Natural killer cell (primary cell): ENCODE measurements around the gene TNRC6A. TPM values are rescaled to one million over a fixed set of nuclear protein-coding genes. Genes with fewer than 3 reads are reported as not detected.
"Not testable (repeated sequence)": the region's sequence is repeated elsewhere in the genome, so short reads cannot be mapped to it uniquely, and the experiment has no call there.

Experiments
- ATAC-seq, 3 donors: fragments of 150-1000 bp in 2 of 3; fragments of 200-7000 bp in 1 of 3; cut with Tn5 transposase; 1 replicate in 1 of 3; 2 replicates in 2 of 3; pipeline ENCODE4 v1.10.0; 2021; ENCODE audit warnings: mild to moderate bottlenecking in 2 of 3, moderate library complexity in 2 of 3
- DNase-seq, 2 donors: peaks; one replicate each; pipeline versions ENCODE4 v3.0.0 to v3.0.0-alpha.2; 2013 to 2021; ENCODE audit warnings: mixed read lengths in 1 of 2
- H3K27ac ChIP-seq: one replicate; pipeline ENCODE4 v1.5.1; 2013; ENCODE audit warnings: mild to moderate bottlenecking, low read length
- H3K27me3 ChIP-seq: one replicate; pipeline ENCODE4 v1.6.1; 2013; ENCODE audit warnings: low read length; ENCODE audit not compliant: control insufficient read depth, insufficient read depth
- H3K36me3 ChIP-seq: one replicate; pipeline ENCODE4 v1.6.1; 2013; ENCODE audit warnings: low read length; ENCODE audit not compliant: control insufficient read depth, insufficient read depth
- H3K4me1 ChIP-seq: one replicate; pipeline ENCODE4 v1.6.1; 2013; ENCODE audit warnings: low read length; ENCODE audit not compliant: control insufficient read depth, insufficient read depth
- H3K4me3 ChIP-seq: one replicate; pipeline ENCODE4 v1.5.1; 2013; ENCODE audit warnings: low read length
- H3K9me3 ChIP-seq: one replicate; pipeline ENCODE4 v1.6.1; 2013; ENCODE audit warnings: low read length; ENCODE audit not compliant: control insufficient read depth, insufficient read depth
- H3K27ac Mint-ChIP-seq, 2 donors: one replicate each; pipeline ENCODE4 v1.8.0; 2022; ENCODE audit warnings: mild to moderate bottlenecking in 2 of 2, mixed read lengths in 2 of 2, moderate library complexity in 1 of 2
- H3K27me3 Mint-ChIP-seq, 2 donors: one replicate each; pipeline ENCODE4 v1.8.0; 2022; ENCODE audit warnings: low read depth in 2 of 2, mixed read lengths in 2 of 2
- H3K36me3 Mint-ChIP-seq: one replicate; pipeline ENCODE4 v1.8.0; 2022; ENCODE audit warnings: mixed read lengths
- H3K4me1 Mint-ChIP-seq, 2 donors: one replicate each; pipeline ENCODE4 v1.8.0; 2022; ENCODE audit warnings: mixed read lengths in 2 of 2
- H3K4me3 Mint-ChIP-seq: one replicate; pipeline ENCODE4 v1.8.0; 2022; ENCODE audit warnings: mild to moderate bottlenecking, moderate library complexity, mixed read lengths
- H3K9me3 Mint-ChIP-seq, 2 donors: one replicate each; pipeline ENCODE4 v1.8.0; 2022; ENCODE audit warnings: mixed read lengths in 2 of 2
- CTCF ChIP-seq: fragments of 200-600 bp; IDR thresholded peaks from one replicate; pipeline ENCODE4 v1.8.0; 2022; ENCODE audit warnings: antibody characterized with exemption
- WGBS: methylation state at CpG from one replicate; pipeline ENCODE4 v1.1.7; 2013; ENCODE audit warnings: missing lambda C conversion rate; ENCODE audit not compliant: insufficient coverage; 5-methylcytosine and 5-hydroxymethylcytosine counted together
- intact Hi-C: fragments of 100-400 bp; cut with micrococcal nuclease; formaldehyde crosslinking; loops from one replicate; pipeline ENCODE4 v1.14.2; 2022
- total RNA-seq, 4 donors: library from RNA; stranded (reverse); fragments of 120-200 nt in 1 of 4; gene quantifications; one replicate each; pipeline versions ENCODE4 v1.2.3 to v1.2.4, GENCODE V29; 2013 to 2022

TNRC6A gene
- total RNA-seq, 3 donors from 2014 or later (not counting 1 experiment from before 2014, with no cell fraction given), result 53.9 to 68.5 (median 66.3) TPM

GRCh38 chr16:24853169-24853824 is 123.8 kb downstream of the TNRC6A start:
- intact Hi-C loops, result no loop called here
- H3K4me1 ChIP-seq, result no peaks in the 10 kb centered on the region
- H3K36me3 ChIP-seq, result no peaks in the 10 kb centered on the region
- Mint-ChIP-seq H3K4me3 (no peak overlapping the region), H3K4me1 (no peaks in the 10 kb centered on the region), H3K27me3 (peaks cover 4 to 8% of the 10 kb centered on the region in 2 donors), H3K9me3 (no peaks in the 10 kb centered on the region), H3K27ac (no peak overlapping the region), H3K36me3 (no peaks in the 10 kb centered on the region)
- no peaks in the 10 kb centered on the region for H3K9me3 ChIP-seq
- no peak overlapping the region for H3K27ac ChIP-seq
- no peaks in the 10 kb centered on the region for H3K27me3 ChIP-seq
- no peak for TF ChIP-seq CTCF
- no peak for ATAC-seq
- no peak for DNase-seq
- H3K4me3 ChIP-seq, result no peak overlapping the region
- 86% methylated on average over 8 of the region's 8 CpGs for WGBS

- no peak overlapping the region for H3K4me3 ChIP-seq
- H3K4me3 Mint-ChIP-seq, result no peak overlapping the region
- H3K27me3 ChIP-seq, result no peaks in the 10 kb centered on the region
- no peaks in the 10 kb centered on the region for H3K36me3 Mint-ChIP-seq
- no peak overlapping the region for H3K27ac Mint-ChIP-seq
- H3K4me1 ChIP-seq, result no peaks in the 10 kb centered on the region
- peaks cover 6 to 12% of the 10 kb centered on the region in 2 donors for H3K27me3 Mint-ChIP-seq
- H3K27ac ChIP-seq, result no peak overlapping the region
- no peaks in the 10 kb centered on the region for H3K9me3 Mint-ChIP-seq
- H3K4me1 Mint-ChIP-seq, result no peaks in the 10 kb centered on the region
- 32% methylated on average over 18 of the region's 18 CpGs for WGBS
- H3K36me3 ChIP-seq, result no peaks in the 10 kb centered on the region
- no peak for ATAC-seq
- no peak for TF ChIP-seq CTCF
- DNase-seq, result no peak
- H3K9me3 ChIP-seq, result no peaks in the 10 kb centered on the region
- intact Hi-C loops, result no loop called here
Observed at GRCh38 chr16:24853830-24854229, 124.4 kb downstream of the TNRC6A start.

GRCh38 chr16:24854607-24855171 is 125.2 kb downstream of the TNRC6A start:
- no peaks in the 10 kb centered on the region for H3K4me1 ChIP-seq
- Mint-ChIP-seq H3K4me3 (no peak overlapping the region), H3K27ac (no peak overlapping the region), H3K27me3 (peaks cover 6 to 12% of the 10 kb centered on the region in 2 donors), H3K4me1 (no peaks in the 10 kb centered on the region), H3K9me3 (no peaks in the 10 kb centered on the region), H3K36me3 (no peaks in the 10 kb centered on the region)
- DNase-seq (no peak), ATAC-seq (no peak)
- intact Hi-C loops, result loop anchor here (5.0 kb wide), 1 partner anchor 253 kb away; no protein-coding TSS in a partner anchor
- no peak for TF ChIP-seq CTCF
- H3K36me3 ChIP-seq, result no peaks in the 10 kb centered on the region
- no peaks in the 10 kb centered on the region for H3K27me3 ChIP-seq
- H3K4me3 ChIP-seq, result no peak overlapping the region
- no peak overlapping the region for H3K27ac ChIP-seq
- H3K9me3 ChIP-seq, result no peaks in the 10 kb centered on the region

DNA sequence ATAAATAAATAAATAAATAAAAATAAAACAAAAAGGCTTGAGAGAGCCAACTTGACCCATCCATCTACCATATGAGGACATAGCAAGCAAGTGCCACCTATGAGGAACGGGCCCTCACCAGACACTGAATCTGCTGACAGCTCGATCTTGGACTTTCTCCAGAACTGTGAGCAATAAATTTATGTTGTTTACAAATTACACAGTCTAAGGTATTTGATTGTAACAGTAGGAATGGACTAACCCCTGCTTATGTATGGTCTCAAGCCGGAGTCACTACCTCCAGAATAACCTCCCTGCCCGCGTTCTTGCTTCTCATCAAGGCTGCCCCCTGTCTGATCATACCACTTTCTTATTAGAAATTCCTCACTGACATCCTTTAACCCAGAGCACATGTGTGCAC is 126.2 kb downstream of the TNRC6A start:
- Histone ChIP-seq H3K4me1 (no peaks in the 10 kb centered on the region), H3K27me3 (no peaks in the 10 kb centered on the region), H3K4me3 (no peak overlapping the region), H3K36me3 (no peaks in the 10 kb centered on the region), H3K9me3 (no peaks in the 10 kb centered on the region), H3K27ac (no peak overlapping the region)
- H3K27me3 Mint-ChIP-seq, result peaks cover 6 to 12% of the 10 kb centered on the region in 2 donors
- no peak for TF ChIP-seq CTCF
- no peaks in the 10 kb centered on the region for H3K9me3 Mint-ChIP-seq
- no peak for ATAC-seq
- intact Hi-C loops, result loop anchor here (5.0 kb wide), 1 partner anchor 252 kb away; no protein-coding TSS in a partner anchor
- H3K4me1 Mint-ChIP-seq, result no peaks in the 10 kb centered on the region
- H3K27ac Mint-ChIP-seq, result no peak overlapping the region
- H3K36me3 Mint-ChIP-seq, result no peaks in the 10 kb centered on the region
- no peak overlapping the region for H3K4me3 Mint-ChIP-seq
- no peak for DNase-seq
- 79% methylated on average over 4 of the region's 5 CpGs for WGBS

- H3K9me3 ChIP-seq, H3K9me3 Mint-ChIP-seq, H3K36me3 Mint-ChIP-seq, H3K4me3 ChIP-seq, H3K36me3 ChIP-seq, H3K4me1 Mint-ChIP-seq, ATAC-seq, DNase-seq, H3K4me3 Mint-ChIP-seq, H3K4me1 ChIP-seq, H3K27ac Mint-ChIP-seq, H3K27ac ChIP-seq, H3K27me3 ChIP-seq: not testable (repeated sequence)
- peaks cover 6 to 12% of the 10 kb centered on the region in 2 donors for H3K27me3 Mint-ChIP-seq
- WGBS, result 90% methylated on average over 8 of the region's 8 CpGs
- intact Hi-C loops, result loop anchor here (5.0 kb wide), 1 partner anchor 250 kb away; no protein-coding TSS in a partner anchor
Observed at GRCh38 chr16:24856871-24857270, 127.4 kb downstream of the TNRC6A start.
